ENCODE measurements around the gene HOXD3. TPM values are rescaled to one million over a fixed set of nuclear protein-coding genes. Genes with fewer than 3 reads are reported as not detected.

Gene HOXD3
- total and polyA plus RNA-seq, 2 experiments from 2014 or later = not detected

GRCh38 chr2:176166272-176166671 is 9.2 kb downstream of the HOXD3 start:
- no peak for ATAC-seq
- no peak overlapping the region for H3K27ac ChIP-seq (ENCODE audit: low read depth)
- H3K4me1 Mint-ChIP-seq = peaks cover 36% of the 10 kb centered on the region

More at GRCh38 chr2:176166272-176166671, 9.2 kb downstream of the HOXD3 start:
- TF ChIP-seq ZNF331 (CRISPR knock-in tag; IDR thresholded peaks at IDR 0.05; ENCODE audit: low read depth) = no peak
- TF ChIP-seq ZNF462 (CRISPR knock-in tag; IDR thresholded peaks at IDR 0.05) = no peak
- no peak for TF ChIP-seq POLR2AphosphoS5 (IDR thresholded peaks at IDR 0.05; ENCODE audit: low read depth)
- TF ChIP-seq ETS1 (IDR thresholded peaks at IDR 0.05) = no peak
- TF ChIP-seq EZH2 (IDR thresholded peaks at IDR 0.05; ENCODE audit: low read depth, unreplicated experiment) = no peak
- no peak for TF ChIP-seq STAT1 (IDR thresholded peaks at IDR 0.05; ENCODE audit: unreplicated experiment)
- no peak for TF ChIP-seq JUNB (IDR thresholded peaks at IDR 0.05; ENCODE audit: unreplicated experiment)
- no peak for TF ChIP-seq REST (IDR thresholded peaks at IDR 0.05; ENCODE audit: unreplicated experiment)
- no peak for TF ChIP-seq CREB1 (CRISPR knock-in tag; IDR thresholded peaks at IDR 0.05; ENCODE audit: low read depth)
- Mint-ChIP-seq H3K27ac (no peak overlapping the region), H3K27me3 (ENCODE audit: insufficient read depth, low read depth, poor library complexity) (peaks cover 100% of the 10 kb centered on the region), H3K36me3 (ENCODE audit: low read depth) (no peaks in the 10 kb centered on the region), H3K4me3 (no peak overlapping the region), H3K9me3 (peaks cover 7% of the 10 kb centered on the region; the same call in 1 of the 3 replicates)
- H3K4me1 ChIP-seq (ENCODE audit: insufficient read depth) = peaks cover 48% of the 10 kb centered on the region
- H3K9me2 ChIP-seq (ENCODE audit: insufficient read depth) = no peaks in the 10 kb centered on the region
- peaks cover 100% of the 10 kb centered on the region for H3K27me3 ChIP-seq (ENCODE audit: insufficient read depth)
- no peaks in the 10 kb centered on the region; the same call in 1 of the 2 replicates for H3K36me3 ChIP-seq (ENCODE audit: insufficient read depth)
- H3F3A ChIP-seq (replicated peaks; ENCODE audit: low read depth) = peaks cover 19% of the 10 kb centered on the region
- H2AFZ ChIP-seq = no peak overlapping the region
- no peaks in the 10 kb centered on the region for H3K79me2 ChIP-seq (replicated peaks; ENCODE audit: insufficient read depth)
- H3K4me3 ChIP-seq = no peak overlapping the region
- DNase-seq (ENCODE audit: low spot score) = no peak
- H4K20me1 ChIP-seq (replicated peaks; ENCODE audit: insufficient read depth) = peaks cover 59% of the 10 kb centered on the region
- no peak overlapping the region for H3K4me2 ChIP-seq
